Activated gamma-delta T cell treated with Interleukin-2 at 50 U/mL for 16 hours (primary cell): ENCODE measurements around the gene TMEM178A.
"Not testable (repeated sequence)": the region's sequence is repeated elsewhere in the genome, so short reads cannot be mapped to it uniquely, and the experiment has no call there.

Source experiments
- DNase-seq: peaks from one replicate; pipeline ENCODE4 v3.0.0-alpha.2; 2020

TMEM178A gene

GRCh38 chr2:39665811-39666490 lies at the start of gene TMEM178A:
Gene TMEM178A, plus strand, starts transcription at chr2:39665917. Its CDS starts 58 bp downstream, at chr2:39665975.
- DNase-seq: no peak

- no peak for DNase-seq
Measured at GRCh38 chr2:39618236-39618635, 47.5 kb upstream of the TMEM178A start.

GRCh38 chr2:39618736-39619135 lies 47.0 kb upstream of the TMEM178A start:
- DNase-seq: no peak

GRCh38 chr2:39620067-39620466 lies 45.6 kb upstream of the TMEM178A start:
- no peak for DNase-seq

- no peak for DNase-seq
Measured at GRCh38 chr2:39621596-39621995, 44.1 kb upstream of the TMEM178A start.

GRCh38 chr2:39622860-39623259 lies 42.9 kb upstream of the TMEM178A start:
- no peak for DNase-seq

GRCh38 chr2:39623917-39624316 lies 41.8 kb upstream of the TMEM178A start:
- DNase-seq: no peak

GRCh38 chr2:39625193-39625926 lies 40.4 kb upstream of the TMEM178A start:
- DNase-seq: no peak

GRCh38 chr2:39625927-39626270 lies 39.8 kb upstream of the TMEM178A start:
- DNase-seq: no peak

GRCh38 chr2:39628346-39628745 lies 37.4 kb upstream of the TMEM178A start:
- not testable (repeated sequence) for DNase-seq

- no peak for DNase-seq
Measured at GRCh38 chr2:39629646-39630045, 36.1 kb upstream of the TMEM178A start.

GRCh38 chr2:39631256-39631655 lies 34.5 kb upstream of the TMEM178A start:
- no peak for DNase-seq

- DNase-seq: no peak
Measured at GRCh38 chr2:39631718-39632117, 34.0 kb upstream of the TMEM178A start.

GRCh38 chr2:39632876-39633275 lies 32.8 kb upstream of the TMEM178A start:
- DNase-seq: no peak

- no peak for DNase-seq
Measured at GRCh38 chr2:39636306-39636705, 29.4 kb upstream of the TMEM178A start.

GRCh38 chr2:39638581-39638980 lies 27.1 kb upstream of the TMEM178A start:
- DNase-seq: no peak

- no peak for DNase-seq
Measured at GRCh38 chr2:39640107-39640506, 25.6 kb upstream of the TMEM178A start.

GRCh38 chr2:39640681-39641080 lies 25.0 kb upstream of the TMEM178A start:
- no peak for DNase-seq

GRCh38 chr2:39641635-39642034 lies 24.1 kb upstream of the TMEM178A start:
- no peak for DNase-seq

GRCh38 chr2:39642051-39642718 lies 23.5 kb upstream of the TMEM178A start:
- DNase-seq: no peak

- DNase-seq: no peak
Measured at GRCh38 chr2:39645826-39646225, 19.9 kb upstream of the TMEM178A start.

- no peak for DNase-seq
Measured at GRCh38 chr2:39646267-39646666, 19.4 kb upstream of the TMEM178A start.

- no peak for DNase-seq
Measured at GRCh38 chr2:39647104-39647765, 18.5 kb upstream of the TMEM178A start.

GRCh38 chr2:39648580-39648979 lies 17.1 kb upstream of the TMEM178A start:
- no peak for DNase-seq
